Hepatocyte (in vitro differentiated cells): ENCODE measurements around the gene SPAG16.

Source experiments
- CTCF ChIP-seq: fragments of 200-600 bp; sonication (generic); IDR thresholded peaks from 2 replicates; pipeline ENCODE4 v1.5.1; 2016; ENCODE audit warnings: antibody characterized with exemption, mild to moderate bottlenecking; ENCODE audit not compliant: poor library complexity
- EZH2 ChIP-seq: fragments of 200-600 bp; sonication (generic); IDR thresholded peaks from 2 replicates; pipeline ENCODE4 v1.6.1; 2016; ENCODE audit warnings: antibody characterized with exemption, mild to moderate bottlenecking, borderline replicate concordance

- no peak for TF ChIP-seq EZH2
- TF ChIP-seq CTCF = no peak
Measured at GRCh38 chr2:214035921-214036320, 751.7 kb downstream of the SPAG16 start.
